ENCODE data around the gene CYP27B1.

Gene CYP27B1

GRCh38 chr12:57766464-57767304 is at the start of gene CYP27B1:
Gene CYP27B1 (minus strand): TSS chr12:57767078. CDS start chr12:57767041, 37 bp downstream.
- Histone ChIP-seq H3K27ac (no peak within 1 kb of the TSS), H3K4me3 (IDR thresholded peaks at IDR 0.05; ENCODE audit: insufficient read depth, low read depth, low read length) (no peak within 1 kb of the TSS), H3K9ac (no peak within 1 kb of the TSS)

GRCh38 chr12:57816001-57816854 is 49.4 kb upstream of the CYP27B1 start:
- Histone ChIP-seq H3K27ac (no peak overlapping the region), H3K9ac (no peak overlapping the region), H3K27me3 (ENCODE audit: insufficient read depth, low read depth) (no peaks in the 10 kb centered on the region), H3K79me2 (ENCODE audit: insufficient read depth, low read depth) (no peaks in the 10 kb centered on the region), H3K4me3 (IDR thresholded peaks at IDR 0.05; ENCODE audit: insufficient read depth, low read depth, low read length) (no peak overlapping the region), H3K4me1 (ENCODE audit: low read depth, poor library complexity, severe bottlenecking) (no peaks in the 10 kb centered on the region), H3K4me2 (no peak overlapping the region), H2AFZ (ENCODE audit: low read depth) (no peak overlapping the region), H4K20me1 (ENCODE audit: insufficient read depth) (no peaks in the 10 kb centered on the region), H3K36me3 (ENCODE audit: insufficient read depth) (no peaks in the 10 kb centered on the region)
- TF ChIP-seq CTCF (conservative IDR thresholded peaks at IDR 0.05; ENCODE audit: low read depth, low read length), result no peak

More at GRCh38 chr12:57766464-57767304, at the start of gene CYP27B1:
- Histone ChIP-seq H3K79me2 (ENCODE audit: insufficient read depth, low read depth) (peaks cover 9% of the 10 kb centered on the region; the same call in 1 of the 2 replicates), H2AFZ (ENCODE audit: low read depth) (no peak within 1 kb of the TSS), H4K20me1 (ENCODE audit: insufficient read depth) (no peaks in the 10 kb centered on the region), H3K4me2 (no peak within 1 kb of the TSS; the same call in 1 of the 2 replicates), H3K27me3 (ENCODE audit: insufficient read depth, low read depth) (peaks cover 18% of the 10 kb centered on the region), H3K36me3 (ENCODE audit: insufficient read depth) (no peaks in the 10 kb centered on the region; the same call in 1 of the 2 replicates), H3K4me1 (ENCODE audit: low read depth, poor library complexity, severe bottlenecking) (peaks cover 18% of the 10 kb centered on the region)
- no peak for TF ChIP-seq CTCF (conservative IDR thresholded peaks at IDR 0.05; ENCODE audit: low read depth, low read length)

DNA sequence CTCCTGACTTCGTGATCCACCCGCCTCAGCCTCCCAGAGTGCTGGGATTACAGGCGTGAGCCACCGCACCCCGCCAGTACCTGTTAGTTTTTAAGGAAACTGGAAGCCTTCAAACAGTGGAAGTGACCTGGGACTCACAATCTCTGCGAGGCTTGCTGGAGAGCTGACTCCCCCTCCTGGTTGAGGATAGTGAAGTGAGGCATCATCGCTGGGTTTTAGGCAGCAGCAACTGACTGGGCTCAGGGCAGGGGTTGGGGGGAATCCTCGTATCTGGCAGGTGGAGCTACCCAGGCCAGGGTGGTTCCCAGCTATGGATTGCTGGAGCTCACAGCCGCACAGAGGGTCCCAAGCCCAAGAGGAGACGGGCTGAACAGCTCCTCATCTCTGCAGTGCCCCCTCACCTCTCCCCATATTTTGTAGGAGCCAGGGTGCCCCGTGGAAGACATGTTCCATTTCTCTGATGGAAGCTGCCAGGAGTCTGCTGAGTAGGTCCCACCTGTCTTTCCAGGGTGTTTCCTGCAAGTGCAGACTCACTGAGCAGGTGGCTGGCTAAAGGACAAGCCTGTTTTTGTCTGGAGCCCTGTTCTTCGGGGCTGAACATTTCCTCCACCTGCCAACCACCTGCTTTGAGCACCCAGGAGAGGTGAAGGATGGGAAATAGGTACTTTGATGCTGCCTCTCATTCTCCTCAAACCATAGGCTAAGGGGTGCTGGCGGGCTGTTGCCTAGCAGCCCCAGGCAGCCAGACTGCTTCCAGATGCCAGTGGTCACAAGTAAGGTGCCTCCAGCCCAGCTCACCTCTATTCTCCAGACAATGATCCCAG is 48.5 kb upstream of the CYP27B1 start:
- Histone ChIP-seq H3K4me3 (IDR thresholded peaks at IDR 0.05; ENCODE audit: insufficient read depth, low read depth, low read length) (no peak overlapping the region), H3K27ac (no peak overlapping the region), H3K79me2 (ENCODE audit: insufficient read depth, low read depth) (no peaks in the 10 kb centered on the region), H3K4me1 (ENCODE audit: low read depth, poor library complexity, severe bottlenecking) (no peaks in the 10 kb centered on the region), H3K9ac (no peak overlapping the region), H3K36me3 (ENCODE audit: insufficient read depth) (no peaks in the 10 kb centered on the region), H3K4me2 (no peak overlapping the region), H4K20me1 (ENCODE audit: insufficient read depth) (no peaks in the 10 kb centered on the region), H3K27me3 (ENCODE audit: insufficient read depth, low read depth) (no peaks in the 10 kb centered on the region), H2AFZ (ENCODE audit: low read depth) (no peak overlapping the region)
- TF ChIP-seq CTCF (conservative IDR thresholded peaks at IDR 0.05; ENCODE audit: low read depth, low read length), result no peak
